Subcutaneous abdominal adipose tissue (tissue), 5 donors: ENCODE results near the gene IDH3A.

Experiments
- H3K27ac ChIP-seq: one replicate; pipeline ENCODE4 v1.7.0; 2013; ENCODE audit warnings: low read depth, mild to moderate bottlenecking, inconsistent platforms, low read length, moderate library complexity
- H3K27me3 ChIP-seq, 5 donors: one replicate each; pipeline ENCODE4 v1.7.0; 2013; ENCODE audit warnings: low read length in 5 of 5, inconsistent platforms in 1 of 5; ENCODE audit not compliant: control insufficient read depth in 5 of 5, insufficient read depth in 4 of 5
- H3K36me3 ChIP-seq, 5 donors: one replicate each; pipeline ENCODE4 v1.7.0; 2013; ENCODE audit warnings: low read length in 5 of 5; ENCODE audit not compliant: control insufficient read depth in 5 of 5, insufficient read depth in 5 of 5
- H3K4me1 ChIP-seq, 5 donors: one replicate each; pipeline ENCODE4 v1.7.0; 2013; ENCODE audit warnings: low read length in 5 of 5, mild to moderate bottlenecking in 3 of 5, moderate library complexity in 1 of 5; ENCODE audit not compliant: control insufficient read depth in 5 of 5, insufficient read depth in 5 of 5
- H3K4me3 ChIP-seq, 5 donors: one replicate each; pipeline ENCODE4 v1.7.0; 2013; ENCODE audit warnings: low read length in 5 of 5, low read depth in 1 of 5
- H3K9ac ChIP-seq, 5 donors: one replicate each; pipeline ENCODE4 v1.7.0; 2013; ENCODE audit warnings: low read length in 5 of 5, mild to moderate bottlenecking in 4 of 5, moderate library complexity in 3 of 5
- H3K9me3 ChIP-seq, 5 donors: one replicate each; pipeline ENCODE4 v1.7.0; 2013; ENCODE audit warnings: low read length in 5 of 5; ENCODE audit not compliant: control insufficient read depth in 5 of 5
- donor health status: healthy.
- donor health status: healthy.
- donor health status: healthy.
- donor health status: healthy.
- donor health status: healthy.

IDH3A gene

DNA sequence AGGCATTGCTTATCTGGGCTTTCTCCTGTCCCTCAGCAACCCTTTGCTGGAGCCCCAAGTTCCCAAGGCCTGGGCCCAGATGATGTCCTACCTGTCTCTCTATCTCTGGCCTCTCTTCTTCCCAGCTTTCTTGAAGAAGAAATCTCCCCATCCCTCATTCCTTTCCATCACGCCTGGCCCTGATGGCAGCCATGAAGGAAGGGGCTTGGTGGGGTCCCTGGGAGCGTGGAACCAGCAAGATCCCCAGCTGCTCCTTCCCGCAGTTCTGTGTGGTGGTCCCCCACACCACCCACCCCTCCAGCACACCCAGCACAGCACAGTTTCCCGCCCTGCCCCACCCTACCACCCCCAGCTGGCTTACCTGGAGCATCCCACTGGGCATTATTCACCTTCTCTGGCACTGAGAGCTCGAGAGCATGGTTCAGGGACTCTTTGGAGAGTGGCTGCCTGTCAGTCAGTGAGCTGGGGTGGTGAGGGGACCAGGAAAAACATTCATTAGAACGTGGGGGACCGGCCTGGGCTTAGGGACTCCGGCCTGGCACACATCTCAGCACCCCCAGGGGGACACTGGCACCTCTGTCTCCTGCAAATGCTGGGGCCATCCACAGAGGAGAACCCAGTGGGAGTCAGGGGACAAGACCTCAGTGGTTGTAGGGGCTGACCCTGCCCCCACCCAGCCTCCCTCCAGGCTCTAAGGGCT, 58.6 kb downstream of the IDH3A start:
- no peaks in the 10 kb centered on the region for H3K36me3 ChIP-seq
- H3K27ac ChIP-seq: no peak overlapping the region
- no peak overlapping the region for H3K9ac ChIP-seq
- no peak overlapping the region for H3K4me3 ChIP-seq
- peaks cover under 1 to 36% (median 31%) of the 10 kb centered on the region in 5 donors for H3K4me1 ChIP-seq
- H3K9me3 ChIP-seq: no peaks in the 10 kb centered on the region
- peaks cover 0 to 4% (median 0%) of the 10 kb centered on the region in 5 donors for H3K27me3 ChIP-seq

GRCh38 chr15:78208341-78208844, 59.2 kb downstream of the IDH3A start:
- Histone ChIP-seq H3K9me3 (no peaks in the 10 kb centered on the region), H3K4me1 (peaks cover 2 to 36% (median 31%) of the 10 kb centered on the region in 5 donors), H3K36me3 (no peaks in the 10 kb centered on the region), H3K27ac (no peak overlapping the region), H3K9ac (no peak overlapping the region), H3K27me3 (peaks cover 0 to 4% (median 0%) of the 10 kb centered on the region in 5 donors), H3K4me3 (no peak overlapping the region)

- Histone ChIP-seq H3K9me3 (no peaks in the 10 kb centered on the region), H3K27me3 (peaks cover 0 to 4% (median 0%) of the 10 kb centered on the region in 5 donors), H3K9ac (peak overlapping the region in 1 of 5 donors; percentile 48), H3K4me3 (no peak overlapping the region), H3K36me3 (no peaks in the 10 kb centered on the region), H3K27ac (no peak overlapping the region), H3K4me1 (peaks cover 2 to 36% (median 31%) of the 10 kb centered on the region in 5 donors)
These were observed 59.9 kb downstream of the IDH3A start for GRCh38 chr15:78208887-78209645.

DNA sequence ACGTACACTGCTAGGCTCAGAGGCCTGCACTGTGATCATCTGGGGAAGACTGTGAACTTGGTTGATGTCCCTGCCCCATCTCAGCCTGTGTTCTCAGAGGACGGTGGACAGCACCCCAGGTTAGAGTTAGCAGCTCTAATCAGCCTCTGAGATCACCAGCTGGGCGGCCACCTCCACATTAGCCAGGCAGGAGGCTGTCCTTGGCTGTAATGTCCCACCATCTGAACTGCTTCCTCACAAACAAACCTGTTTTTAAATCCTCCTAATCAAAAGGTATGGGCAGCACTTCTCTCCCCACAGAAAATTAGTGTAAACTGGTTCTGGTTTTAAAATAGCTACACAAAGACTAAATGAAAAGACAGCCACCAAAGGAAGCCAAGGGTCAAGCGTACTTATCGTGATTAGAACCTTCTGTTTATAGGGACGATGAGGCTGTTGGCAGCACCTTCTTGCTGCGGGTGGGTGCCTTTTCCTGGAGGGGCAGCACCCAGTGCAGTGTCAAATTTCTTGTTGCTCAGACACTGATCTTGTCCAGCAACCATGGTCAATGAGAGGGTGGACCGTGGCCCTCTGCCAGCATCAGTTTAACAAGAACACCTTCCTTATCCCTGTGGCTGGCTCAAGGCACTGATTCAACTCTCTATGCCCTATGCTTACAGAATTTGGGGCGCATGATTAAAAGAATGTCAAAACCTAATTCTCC, 60.6 kb downstream of the IDH3A start:
- H3K4me3 ChIP-seq: no peak overlapping the region
- peaks cover 2 to 32% (median 27%) of the 10 kb centered on the region in 5 donors for H3K4me1 ChIP-seq
- H3K27ac ChIP-seq: no peak overlapping the region
- peaks cover 0 to 4% (median 0%) of the 10 kb centered on the region in 5 donors for H3K27me3 ChIP-seq
- H3K36me3 ChIP-seq: no peaks in the 10 kb centered on the region
- peak overlapping the region in 2 of 5 donors; percentile 35 to 48 for H3K9ac ChIP-seq
- no peaks in the 10 kb centered on the region for H3K9me3 ChIP-seq

GRCh38 chr15:78210349-78210717, 61.2 kb downstream of the IDH3A start:
- H3K4me3 ChIP-seq: no peak overlapping the region
- H3K9ac ChIP-seq: peak overlapping the region in 1 of 5 donors; percentile 35
- H3K36me3 ChIP-seq: no peaks in the 10 kb centered on the region
- no peaks in the 10 kb centered on the region for H3K9me3 ChIP-seq
- H3K27ac ChIP-seq: no peak overlapping the region
- H3K27me3 ChIP-seq: peaks cover 0 to 4% (median 0%) of the 10 kb centered on the region in 5 donors
- peaks cover 2 to 31% (median 22%) of the 10 kb centered on the region in 5 donors for H3K4me1 ChIP-seq

GRCh38 chr15:78211189-78211921, 62.2 kb downstream of the IDH3A start:
- no peak overlapping the region for H3K9ac ChIP-seq
- H3K27ac ChIP-seq: no peak overlapping the region
- peaks cover 2 to 35% (median 26%) of the 10 kb centered on the region in 5 donors for H3K4me1 ChIP-seq
- no peaks in the 10 kb centered on the region for H3K36me3 ChIP-seq
- H3K4me3 ChIP-seq: no peak overlapping the region
- H3K9me3 ChIP-seq: no peaks in the 10 kb centered on the region
- H3K27me3 ChIP-seq: peaks cover 0 to 4% (median 0%) of the 10 kb centered on the region in 5 donors

DNA sequence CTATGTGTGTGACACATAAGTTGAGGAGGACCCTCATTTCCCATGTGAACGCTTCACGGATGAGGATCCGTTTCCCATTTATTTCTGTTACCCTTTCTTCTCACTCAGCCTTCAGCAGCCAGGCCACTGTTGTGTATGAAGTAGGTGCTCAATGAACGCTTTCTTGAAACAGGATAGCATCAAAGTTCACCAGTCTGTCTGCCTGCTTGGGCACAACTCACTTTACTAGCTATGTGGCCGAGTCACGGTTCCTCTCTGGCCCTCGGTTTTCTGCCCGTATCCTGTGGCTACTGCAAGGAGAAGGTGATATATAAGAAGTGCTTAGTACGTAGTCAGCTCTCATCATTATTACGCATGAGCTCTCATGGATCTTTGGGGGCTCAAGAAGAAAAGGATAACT, 62.8 kb downstream of the IDH3A start:
- Histone ChIP-seq H3K27me3 (peaks cover 0 to 4% (median 0%) of the 10 kb centered on the region in 5 donors), H3K9ac (no peak overlapping the region), H3K9me3 (no peaks in the 10 kb centered on the region), H3K4me1 (peaks cover 6 to 38% (median 32%) of the 10 kb centered on the region in 5 donors), H3K4me3 (no peak overlapping the region), H3K27ac (no peak overlapping the region), H3K36me3 (no peaks in the 10 kb centered on the region)

DNA sequence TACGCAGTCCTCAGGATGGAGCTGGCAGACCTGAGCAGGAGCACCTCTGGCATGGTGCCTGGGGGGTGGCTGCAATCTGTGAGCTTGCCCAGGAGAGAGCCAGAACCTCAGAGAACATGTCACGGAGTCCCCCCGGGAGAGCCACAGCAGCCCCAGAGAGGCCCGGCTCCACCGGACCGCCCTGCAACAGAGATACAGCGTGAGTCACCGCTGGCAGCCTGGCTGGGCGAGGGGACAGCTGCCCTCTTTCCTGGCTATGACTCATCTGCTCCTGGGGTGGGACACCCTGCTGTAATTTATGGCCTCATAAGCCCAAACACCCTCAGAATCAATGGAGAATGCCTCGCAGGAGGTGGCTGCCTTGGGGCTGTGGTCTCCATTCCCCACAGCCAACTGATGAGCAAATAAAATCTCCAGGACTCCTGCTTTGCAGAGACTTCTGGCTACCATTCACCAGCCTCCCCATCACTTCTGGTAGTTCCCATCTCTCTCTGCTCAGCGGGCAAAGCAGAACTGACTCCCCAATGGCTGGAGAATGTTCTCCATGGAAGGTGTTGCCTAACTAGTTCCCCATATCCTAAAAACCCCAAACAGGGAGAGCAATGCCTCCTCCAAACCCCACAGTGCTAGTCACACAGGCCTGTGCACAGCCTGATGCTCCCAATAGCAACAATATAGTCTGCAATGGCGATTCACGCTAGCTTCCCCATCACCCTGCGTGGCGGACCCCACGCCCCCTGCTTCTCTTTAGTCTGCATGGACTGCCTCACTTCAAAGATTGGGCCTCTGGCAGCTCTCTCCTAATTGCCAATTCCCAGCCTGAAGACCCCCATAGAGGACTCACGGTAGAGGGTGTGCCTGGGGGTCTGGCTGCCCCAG, 63.6 kb downstream of the IDH3A start:
- Histone ChIP-seq H3K27me3 (peaks cover 0 to 4% (median 0%) of the 10 kb centered on the region in 5 donors), H3K27ac (no peak overlapping the region), H3K4me1 (peaks cover 6 to 38% (median 31%) of the 10 kb centered on the region in 5 donors), H3K36me3 (no peaks in the 10 kb centered on the region), H3K9me3 (no peaks in the 10 kb centered on the region), H3K9ac (no peak overlapping the region), H3K4me3 (no peak overlapping the region)

GRCh38 chr15:78213425-78213750, 64.2 kb downstream of the IDH3A start:
- Histone ChIP-seq H3K36me3 (no peaks in the 10 kb centered on the region), H3K27ac (no peak overlapping the region), H3K9ac (no peak overlapping the region), H3K4me1 (peaks cover 6 to 38% (median 31%) of the 10 kb centered on the region in 5 donors), H3K27me3 (peaks cover 0 to 4% (median 0%) of the 10 kb centered on the region in 5 donors), H3K9me3 (no peaks in the 10 kb centered on the region), H3K4me3 (no peak overlapping the region)
